Parathyroid adenoma (tissue), 2 donors: ENCODE data around the gene DNM1.

ENCODE experiments used
- H2AFZ ChIP-seq: fragments of 300-600 bp; sonication (generic); one replicate; pipeline ENCODE4 v1.7.0; 2017; ENCODE audit warnings: antibody characterized with exemption, mild to moderate bottlenecking
- H3K27ac ChIP-seq: fragments of 300-600 bp; sonication (generic); one replicate; pipeline ENCODE4 v1.7.0; 2017
- H3K27me3 ChIP-seq: fragments of 300-600 bp; sonication (generic); one replicate; pipeline ENCODE4 v1.7.0; 2017; ENCODE audit warnings: low read length; ENCODE audit not compliant: control insufficient read depth, insufficient read depth
- H3K36me3 ChIP-seq: fragments of 300-600 bp; sonication (generic); one replicate; pipeline ENCODE4 v1.7.0; 2017; ENCODE audit warnings: low read length; ENCODE audit not compliant: control insufficient read depth, insufficient read depth
- H3K4me1 ChIP-seq: fragments of 300-600 bp; sonication (generic); one replicate; pipeline ENCODE4 v1.7.0; 2017; ENCODE audit warnings: control low read depth
- H3K4me2 ChIP-seq: fragments of 300-600 bp; sonication (generic); one replicate; pipeline ENCODE4 v1.7.0; 2017; ENCODE audit warnings: low read length
- H3K4me3 ChIP-seq: fragments of 300-600 bp; sonication (generic); one replicate; pipeline ENCODE4 v1.7.0; 2017; ENCODE audit warnings: low read depth, low read length
- H3K79me2 ChIP-seq: fragments of 300-600 bp; sonication (generic); one replicate; pipeline ENCODE4 v1.7.0; 2017; ENCODE audit warnings: control low read depth
- H3K9ac ChIP-seq: fragments of 300-600 bp; sonication (generic); one replicate; pipeline ENCODE4 v1.7.0; 2017; ENCODE audit warnings: mild to moderate bottlenecking
- H3K9me3 ChIP-seq: fragments of 300-600 bp; sonication (generic); one replicate; pipeline ENCODE4 v1.7.0; 2017; ENCODE audit warnings: low read length; ENCODE audit not compliant: control insufficient read depth
- CTCF ChIP-seq: fragments of 300-600 bp; sonication (generic); IDR thresholded peaks from one replicate; pipeline ENCODE4 v1.7.0; 2017; ENCODE audit warnings: antibody characterized with exemption, mild to moderate bottlenecking
- donor health status: primary hyperparathyroidism.

The DNM1 gene

GRCh38 chr9:128288273-128289004 lies 85.3 kb downstream of the DNM1 start:
- Histone ChIP-seq H3K4me2 (no peak overlapping the region), H3K4me1 (no peaks in the 10 kb centered on the region), H3K36me3 (no peaks in the 10 kb centered on the region), H3K9ac (no peak overlapping the region), H3K9me3 (no peaks in the 10 kb centered on the region), H2AFZ (no peak overlapping the region), H3K79me2 (no peaks in the 10 kb centered on the region), H3K4me3 (no peak overlapping the region), H3K27ac (no peak overlapping the region), H3K27me3 (no peaks in the 10 kb centered on the region)
- TF ChIP-seq CTCF: no peak

DNA sequence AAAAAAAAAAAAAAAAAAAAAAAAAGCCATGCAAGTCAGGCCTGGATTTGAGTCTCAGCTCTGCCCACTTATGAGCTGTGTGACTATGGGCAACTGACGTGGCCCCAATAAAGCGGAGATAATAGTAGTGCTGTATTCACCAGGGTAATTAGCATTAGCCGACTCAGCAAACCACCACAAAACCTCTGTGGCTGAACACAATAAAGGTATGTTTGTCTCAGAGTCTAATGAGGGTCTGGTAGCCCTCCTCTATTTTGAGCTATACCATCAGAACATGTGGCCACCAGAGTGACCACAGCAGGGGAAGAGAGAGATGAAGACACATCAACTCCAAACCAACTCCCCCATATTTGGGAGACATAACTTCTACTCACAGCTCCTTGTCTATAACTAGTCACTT lies 88.8 kb downstream of the DNM1 start:
- Histone ChIP-seq H3K4me1 (no peaks in the 10 kb centered on the region), H2AFZ (no peak overlapping the region), H3K4me2 (no peak overlapping the region), H3K27ac (no peak overlapping the region), H3K36me3 (no peaks in the 10 kb centered on the region), H3K9ac (no peak overlapping the region), H3K27me3 (no peaks in the 10 kb centered on the region), H3K79me2 (no peaks in the 10 kb centered on the region), H3K9me3 (no peaks in the 10 kb centered on the region), H3K4me3 (no peak overlapping the region)
- no peak for TF ChIP-seq CTCF

GRCh38 chr9:128293091-128293490 lies 89.9 kb downstream of the DNM1 start:
- no peaks in the 10 kb centered on the region for H3K9me3 ChIP-seq
- no peaks in the 10 kb centered on the region for H3K36me3 ChIP-seq
- H3K27me3 ChIP-seq: no peaks in the 10 kb centered on the region
- no peak overlapping the region for H3K9ac ChIP-seq
- no peak overlapping the region for H2AFZ ChIP-seq
- TF ChIP-seq CTCF: no peak
- no peak overlapping the region for H3K4me2 ChIP-seq
- no peaks in the 10 kb centered on the region for H3K79me2 ChIP-seq
- no peak overlapping the region for H3K27ac ChIP-seq
- H3K4me3 ChIP-seq: no peak overlapping the region
- no peaks in the 10 kb centered on the region for H3K4me1 ChIP-seq

DNA sequence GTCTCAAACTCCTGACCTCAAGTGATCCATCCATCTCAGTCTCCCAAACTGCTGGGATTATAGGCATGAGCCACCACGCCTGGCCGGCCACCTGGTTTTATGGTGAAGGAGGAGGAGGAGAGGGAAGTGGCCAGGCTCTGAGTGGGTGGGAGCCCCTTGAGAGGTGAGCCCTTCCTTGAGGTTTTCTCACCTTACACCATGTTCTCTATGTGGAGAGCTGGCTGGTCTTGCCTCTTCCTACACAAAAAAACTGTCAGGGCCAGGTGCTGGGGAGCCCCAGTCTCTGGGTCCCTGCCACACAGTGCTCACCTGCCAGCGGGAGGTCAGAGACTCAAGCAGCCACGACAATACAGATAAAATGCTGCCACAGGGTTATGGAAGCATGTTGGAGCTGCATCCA lies 91.0 kb downstream of the DNM1 start:
- H3K27ac ChIP-seq: no peak overlapping the region
- no peak overlapping the region for H3K4me3 ChIP-seq
- H3K4me2 ChIP-seq: no peak overlapping the region
- no peaks in the 10 kb centered on the region for H3K27me3 ChIP-seq
- no peak overlapping the region for H2AFZ ChIP-seq
- H3K79me2 ChIP-seq: no peaks in the 10 kb centered on the region
- no peaks in the 10 kb centered on the region for H3K9me3 ChIP-seq
- H3K36me3 ChIP-seq: no peaks in the 10 kb centered on the region
- no peak overlapping the region for H3K9ac ChIP-seq
- H3K4me1 ChIP-seq: no peaks in the 10 kb centered on the region
- TF ChIP-seq CTCF: no peak
